OCI-M1 (cell line): ENCODE data around the gene DLK1.

Source experiments
- DNase-seq: peaks from one replicate; lab custom pipeline; 2025; lab: John Stamatoyannopoulos, UW

DLK1 gene

DNA sequence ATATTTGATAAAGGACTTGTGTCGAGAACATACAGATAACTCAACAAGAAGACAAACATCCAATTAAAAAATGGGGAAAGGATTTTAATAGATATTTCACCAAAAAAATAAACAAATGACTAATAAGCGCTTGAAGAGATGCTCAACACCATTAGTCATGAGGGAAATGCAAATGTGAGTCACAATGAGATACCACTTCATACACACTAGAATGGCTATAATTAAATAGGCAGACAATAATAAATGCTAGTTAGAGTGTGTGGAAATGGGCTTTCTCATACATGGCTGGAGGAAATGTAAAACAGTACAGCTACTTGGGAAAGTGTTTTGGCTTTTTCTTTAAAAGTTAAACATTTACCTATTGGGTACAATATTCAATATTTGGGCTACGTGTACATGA lies 34.8 kb downstream of the DLK1 start:
- DNase-seq = peak; percentile 13

DNA sequence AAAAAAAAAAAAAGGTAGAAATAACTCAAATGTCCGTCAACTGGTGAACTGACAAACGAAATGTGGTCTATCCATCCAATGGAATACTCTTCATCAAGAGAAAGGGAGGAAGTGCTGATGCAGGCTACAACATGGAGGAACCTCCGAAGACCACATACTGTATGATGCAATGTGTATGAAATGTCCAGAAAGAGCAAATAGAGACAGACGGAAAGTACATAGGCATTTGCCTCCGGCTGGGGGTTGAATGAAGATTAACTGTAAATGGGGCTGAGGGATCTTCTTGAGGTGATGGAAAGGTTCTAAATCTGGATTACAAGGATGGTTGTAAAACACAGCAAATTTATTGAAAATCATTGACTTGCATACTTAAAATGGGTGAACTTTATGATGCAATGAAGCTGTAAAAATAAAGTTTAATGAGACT lies 35.4 kb downstream of the DLK1 start:
- peak; percentile 76 for DNase-seq

DNA sequence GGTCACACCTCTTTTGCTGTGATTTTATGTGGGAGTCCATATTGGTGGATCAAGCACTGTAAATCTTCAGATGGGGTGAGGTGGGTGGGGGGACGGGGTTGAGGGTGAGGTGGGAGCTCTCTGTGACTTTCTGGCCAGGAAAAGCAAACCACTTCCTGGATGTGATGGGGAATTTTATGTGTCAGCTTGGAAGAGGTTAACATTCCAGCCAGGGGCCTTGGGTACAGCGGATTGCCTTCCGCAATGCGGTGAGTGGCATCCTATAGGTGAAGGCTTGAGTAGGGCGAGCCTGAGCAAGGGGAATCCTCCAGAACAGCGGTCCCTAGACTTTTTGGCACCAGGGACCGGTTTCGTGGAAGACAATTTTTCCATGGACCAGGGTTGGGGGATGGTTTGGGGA lies 36.2 kb downstream of the DLK1 start:
- no peak for DNase-seq

DNA sequence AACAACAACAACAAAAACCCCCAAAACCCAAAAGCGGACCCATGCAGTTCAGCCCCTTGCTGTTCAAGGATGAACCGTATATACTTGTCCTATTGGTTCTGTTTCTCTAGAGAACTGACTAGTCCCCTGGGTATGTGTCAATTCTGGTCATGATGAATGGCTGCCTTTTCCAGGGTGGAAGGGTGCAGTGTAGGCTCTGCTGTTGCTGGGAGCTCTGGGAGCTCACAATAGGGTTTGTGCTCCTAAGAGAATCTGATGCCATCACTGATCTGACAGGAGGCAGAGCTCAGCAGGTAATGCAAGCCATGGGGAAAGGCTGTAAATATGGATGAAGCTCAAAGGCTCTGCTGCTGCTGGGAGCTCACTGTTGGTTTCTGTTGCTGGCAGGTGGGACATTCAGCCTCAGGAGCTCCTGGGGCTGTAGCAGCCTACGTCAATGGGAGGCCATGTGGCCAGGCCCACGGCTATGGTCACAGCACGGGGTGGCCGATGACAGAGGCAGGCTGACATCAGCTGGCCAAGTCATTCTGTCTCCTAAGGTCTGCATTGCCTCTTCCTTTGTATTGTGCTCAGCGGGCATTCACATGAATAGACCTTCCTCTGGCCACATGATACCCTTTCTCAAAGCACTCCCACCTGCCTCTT lies 37.9 kb downstream of the DLK1 start:
- no peak for DNase-seq

DNA sequence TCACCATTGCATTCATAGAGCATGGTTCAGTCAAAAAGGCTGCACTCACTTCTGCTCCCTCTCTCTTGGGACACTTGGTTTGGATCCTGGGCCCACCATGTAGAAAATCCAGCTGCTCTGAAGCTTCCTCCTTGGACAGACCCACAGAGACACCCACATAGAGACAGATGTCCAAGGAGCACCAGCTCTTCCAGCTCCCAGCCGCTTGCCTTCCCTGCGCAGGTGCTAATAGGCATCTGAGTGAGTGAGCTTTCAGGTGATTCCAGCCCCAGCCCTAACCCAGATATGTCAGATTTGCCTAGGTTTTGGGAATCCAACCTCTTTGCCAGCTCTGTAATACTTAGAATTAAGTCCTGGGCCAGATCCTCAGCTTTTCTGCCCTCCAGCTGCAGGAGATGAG lies 38.6 kb downstream of the DLK1 start:
- DNase-seq = no peak

DNA sequence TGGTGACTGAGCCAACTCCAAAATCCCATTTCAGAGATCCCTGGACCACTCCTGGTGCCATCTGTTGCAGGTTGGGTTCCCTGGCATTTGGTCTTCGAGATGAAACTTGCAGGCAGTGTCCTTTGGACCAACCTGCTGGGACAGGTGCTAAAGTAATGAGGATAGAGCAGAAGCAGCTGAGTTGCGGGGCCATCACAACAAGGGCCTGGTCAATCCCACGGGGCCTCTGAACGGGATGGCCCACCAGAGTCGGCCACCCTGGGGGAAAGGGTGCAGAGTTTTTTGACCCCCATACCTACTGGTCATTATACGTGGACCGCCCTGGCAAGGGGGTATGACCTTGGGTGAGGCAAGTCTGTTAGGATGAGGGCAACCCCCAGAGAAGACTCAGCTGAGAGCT lies 39.3 kb downstream of the DLK1 start:
- no peak for DNase-seq

DNA sequence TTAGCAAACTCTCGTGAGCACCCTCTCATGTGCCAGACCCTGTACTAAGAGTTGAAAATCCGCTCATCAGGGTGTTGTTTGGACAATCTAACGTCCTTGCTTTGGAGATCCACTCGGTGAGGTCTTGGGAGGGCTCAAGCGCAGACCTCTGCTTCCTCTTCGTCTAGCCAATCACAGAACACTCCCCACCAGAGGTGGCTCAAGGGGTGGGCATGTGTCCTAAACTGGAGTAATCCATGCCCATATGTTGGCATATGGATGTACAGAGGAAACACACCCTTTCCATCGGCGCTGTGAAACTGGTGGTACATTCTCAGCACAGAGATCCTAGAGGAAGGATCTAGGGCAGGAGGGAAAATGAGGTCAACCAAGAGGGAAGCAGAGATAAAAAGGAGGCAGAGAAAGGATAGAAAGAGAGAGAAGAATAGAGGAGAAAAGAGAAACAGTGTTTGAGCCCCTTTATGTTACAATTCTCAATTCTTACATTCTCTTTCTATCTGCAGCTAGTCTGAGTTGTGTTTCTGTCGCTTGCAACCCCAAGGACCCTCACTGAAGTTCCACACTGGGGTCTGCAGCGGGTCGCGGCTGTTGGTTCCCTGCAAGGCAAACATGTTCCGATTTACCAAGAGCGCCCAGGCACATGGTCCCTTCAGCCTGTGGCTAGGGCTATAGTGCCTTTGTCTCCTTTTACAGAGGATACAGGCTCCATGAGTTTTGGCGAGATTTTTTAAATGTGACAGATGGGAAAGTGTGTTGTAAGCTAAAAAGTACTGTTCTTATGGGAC lies 40.5 kb downstream of the DLK1 start:
- no peak for DNase-seq

DNA sequence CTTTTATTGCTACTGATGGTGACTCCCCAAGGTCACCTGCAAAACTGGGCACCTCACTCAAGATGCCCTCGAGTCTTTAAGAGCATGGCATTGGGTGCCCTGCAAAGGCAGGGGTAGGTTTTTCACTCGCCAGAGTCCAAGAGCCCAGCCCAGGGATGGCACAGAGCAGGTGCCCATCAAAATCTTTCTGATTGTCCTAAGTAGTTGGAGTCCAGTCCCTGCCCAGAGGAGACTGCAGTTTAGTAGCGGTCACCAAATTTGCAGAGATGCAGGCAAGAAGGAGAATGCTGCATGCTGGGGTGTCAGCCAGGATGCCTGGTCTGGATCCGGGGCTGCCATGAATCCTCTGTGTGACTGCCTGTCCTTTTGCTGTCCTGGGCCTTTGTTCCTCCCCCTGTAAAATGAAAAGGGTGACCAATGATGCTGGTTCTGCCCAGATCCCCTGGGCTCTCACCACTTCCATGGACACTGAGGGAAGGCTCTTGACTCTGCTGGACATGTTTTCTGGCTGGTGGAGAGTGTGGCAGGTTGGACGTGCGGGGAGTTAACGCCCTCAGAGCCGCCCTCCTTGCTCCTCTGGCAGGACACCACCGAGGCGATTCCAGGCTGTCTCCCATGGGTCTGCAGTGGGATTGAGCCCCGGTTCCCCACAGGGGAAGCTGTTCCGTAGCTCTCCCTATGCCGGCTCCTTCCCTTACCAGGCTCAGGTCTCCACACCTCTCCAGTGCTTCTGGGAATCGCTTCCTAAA lies 41.3 kb downstream of the DLK1 start:
- DNase-seq = no peak

DNA sequence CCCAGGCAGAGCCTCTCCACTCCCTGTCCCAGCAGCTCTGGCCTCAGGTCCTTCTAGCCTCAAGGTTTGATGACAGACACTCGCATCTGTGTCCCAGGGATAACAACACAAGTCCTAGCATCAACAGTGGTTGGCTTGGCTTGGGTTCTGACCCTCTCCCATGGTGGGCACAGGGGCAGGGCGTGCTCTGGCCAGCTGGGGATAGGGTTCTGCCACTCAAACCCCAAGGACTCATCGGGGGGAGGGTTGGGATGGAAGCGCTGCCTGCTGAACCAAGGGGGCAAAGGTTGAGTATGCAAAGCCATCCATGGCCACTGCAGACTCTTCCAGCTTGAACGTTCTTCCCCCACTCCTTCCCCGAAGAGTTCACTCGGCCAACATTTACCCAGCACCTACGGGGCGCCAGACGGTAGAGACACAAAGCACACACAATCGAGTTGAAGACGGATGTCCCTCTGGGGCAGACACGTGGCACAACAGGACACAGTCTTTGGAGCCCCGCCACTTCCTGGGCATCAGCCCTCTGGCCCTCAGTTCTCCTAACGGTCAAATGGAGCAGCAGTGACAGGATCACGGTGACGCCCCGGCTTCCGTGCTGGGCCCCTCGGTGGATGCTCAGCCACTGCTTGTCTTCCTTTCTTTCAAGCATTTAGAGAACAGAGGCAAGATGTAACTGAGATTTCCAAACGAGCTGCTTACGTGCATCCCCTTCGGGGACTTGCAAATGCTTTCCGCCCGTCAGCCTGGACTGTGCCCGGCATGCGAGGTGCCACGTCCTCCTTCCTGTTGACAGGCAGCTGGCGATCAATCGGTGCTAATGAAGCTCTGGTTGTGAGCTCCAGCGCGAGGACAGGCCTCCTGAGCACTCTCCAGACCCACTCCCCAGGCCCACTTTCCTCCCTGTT lies 42.6 kb downstream of the DLK1 start:
- DNase-seq = no peak

DNA sequence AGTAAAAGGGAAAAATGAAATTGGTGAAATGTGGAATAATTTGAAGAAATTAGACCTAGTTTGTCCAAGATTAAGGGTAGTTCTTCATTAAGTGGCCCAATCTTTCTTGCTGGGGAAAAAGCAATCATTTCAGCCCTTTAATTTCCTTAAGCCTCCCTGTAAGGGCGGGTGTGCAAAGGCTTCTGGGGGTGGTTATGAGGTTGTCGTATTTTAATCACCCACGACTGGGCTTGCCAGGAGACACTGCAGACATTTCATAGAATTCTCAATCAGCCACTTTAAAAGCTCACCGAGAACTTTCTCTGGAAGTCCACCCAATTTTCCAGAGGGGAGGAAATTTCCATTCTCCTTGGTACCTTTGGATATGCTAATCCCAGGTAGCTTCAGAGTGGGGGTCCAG lies 43.4 kb downstream of the DLK1 start:
- no peak for DNase-seq

DNA sequence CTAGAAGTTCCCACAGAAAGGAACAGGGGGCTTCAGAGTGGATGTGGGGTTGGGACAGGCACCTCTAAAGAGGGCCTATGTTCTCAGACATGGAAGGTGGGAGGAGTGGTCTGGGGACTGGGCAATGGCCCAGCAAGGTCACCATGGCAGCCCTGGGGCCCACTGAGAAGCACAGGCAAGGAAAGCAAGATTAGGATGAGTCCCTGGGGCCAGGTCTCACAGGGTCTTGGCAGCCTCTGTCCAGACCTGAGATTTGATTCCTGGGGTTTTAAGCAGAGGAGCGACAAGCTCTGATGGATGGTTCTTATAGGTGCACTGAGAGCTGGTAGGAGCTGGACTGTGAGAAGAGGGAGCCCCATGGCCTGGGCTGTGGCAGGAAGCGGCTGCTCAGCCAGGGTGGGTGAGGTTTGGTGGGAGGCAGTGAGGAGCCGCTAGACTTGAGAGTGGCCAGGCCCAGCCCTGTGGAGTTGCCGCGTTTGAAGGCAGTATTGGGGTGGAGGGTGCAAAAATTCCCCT lies 44.0 kb downstream of the DLK1 start:
- DNase-seq = no peak

DNA sequence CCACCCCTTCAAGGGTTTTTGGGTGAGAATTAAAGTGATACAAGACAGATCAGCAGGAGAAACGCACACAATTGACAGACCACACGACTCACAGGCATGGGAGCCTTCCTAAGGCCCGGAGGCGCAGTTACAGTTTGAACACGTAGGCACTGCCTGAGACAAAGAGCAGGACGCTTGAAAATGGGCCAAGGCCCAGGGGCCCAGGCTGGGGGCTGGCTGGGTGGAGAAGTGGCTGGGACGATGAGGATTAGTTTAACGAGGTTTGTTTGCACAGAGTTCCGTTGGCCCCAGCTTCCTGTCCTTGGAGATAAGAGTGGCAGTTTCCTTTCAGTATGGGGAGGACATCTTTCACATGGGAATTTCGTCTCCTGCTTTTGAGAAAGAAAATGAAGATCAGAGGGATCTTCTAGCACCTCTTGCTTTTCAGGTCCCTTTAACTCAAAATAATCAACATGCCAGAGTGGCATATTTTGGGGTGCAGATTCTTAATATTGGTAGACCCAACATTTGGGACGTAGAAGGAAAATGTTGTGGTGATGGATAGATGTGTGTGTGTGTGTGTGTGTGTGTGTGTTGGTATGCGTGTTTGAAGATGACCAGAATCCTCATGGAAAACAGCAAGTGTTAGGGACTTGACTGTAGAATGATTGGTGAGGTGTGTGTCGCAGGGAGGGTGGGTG lies 44.6 kb downstream of the DLK1 start:
- DNase-seq = no peak

DNA sequence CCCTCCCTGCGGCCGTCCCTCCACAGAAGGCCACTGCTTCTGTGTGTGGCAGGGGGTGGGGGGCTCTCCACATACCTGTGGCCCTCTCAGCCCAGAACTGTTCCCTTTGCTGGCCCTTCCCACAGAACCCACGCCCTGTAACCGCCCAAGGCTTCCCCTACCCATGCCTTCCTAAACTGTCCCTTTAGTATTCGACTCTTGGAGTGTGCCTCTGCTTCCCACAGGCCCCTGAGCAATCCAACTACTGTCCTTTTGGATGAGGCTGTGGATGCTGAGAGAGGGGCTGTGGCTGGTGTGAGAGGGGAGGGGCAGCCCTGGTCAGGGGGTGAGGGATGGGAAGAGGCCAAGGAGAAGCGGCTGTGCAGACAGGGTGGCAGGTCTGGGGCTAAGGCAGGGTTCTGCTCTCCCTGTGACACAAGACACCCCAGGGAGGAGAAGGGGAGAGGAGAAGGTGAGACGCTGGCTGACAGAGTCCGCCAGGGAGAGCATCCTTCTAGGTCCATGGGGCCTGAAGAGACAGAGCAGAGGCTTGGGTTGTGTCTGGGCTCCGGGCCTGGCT lies 46.0 kb downstream of the DLK1 start:
- no peak for DNase-seq

DNA sequence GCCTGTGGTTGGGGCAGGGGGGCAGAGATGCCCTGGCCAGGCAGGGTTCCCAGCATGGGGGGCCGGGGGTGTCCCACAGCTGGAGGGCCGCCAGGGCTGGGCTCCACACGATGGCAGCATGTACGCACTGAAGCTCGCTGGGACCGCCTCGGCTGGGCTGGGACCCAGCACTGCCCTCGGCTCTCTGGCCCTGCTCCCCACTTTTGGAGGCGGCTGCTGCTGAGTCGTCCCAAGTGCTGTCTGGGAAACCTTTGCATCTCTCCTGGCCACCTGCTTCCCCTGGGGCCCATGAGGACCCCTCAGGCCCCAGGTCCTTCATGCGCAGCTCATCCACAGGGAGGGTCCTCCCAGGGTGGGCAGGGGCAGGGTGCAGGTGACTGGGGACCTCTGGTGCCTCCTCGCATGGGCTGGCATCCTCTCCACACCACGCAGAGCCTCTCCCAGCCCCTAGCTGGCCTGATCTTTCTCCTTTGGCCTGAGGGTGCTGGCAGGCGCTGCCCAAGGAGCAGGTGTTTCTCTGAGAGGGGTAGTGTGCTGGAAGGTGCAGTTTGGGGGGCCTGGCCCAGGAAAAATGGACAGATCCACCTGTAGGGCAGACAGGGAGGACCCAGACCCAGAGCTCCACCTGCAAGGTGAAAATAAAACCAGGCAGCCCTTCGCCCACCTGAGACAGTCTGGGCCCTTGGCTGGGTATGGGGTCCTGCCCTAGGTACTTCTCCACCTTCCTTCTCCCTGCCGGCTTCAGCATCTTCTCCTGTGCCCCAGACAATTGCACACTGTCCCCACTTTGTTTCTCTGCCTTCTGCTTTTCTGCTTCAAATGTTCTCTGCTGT lies 46.9 kb downstream of the DLK1 start:
- DNase-seq = no peak

DNA sequence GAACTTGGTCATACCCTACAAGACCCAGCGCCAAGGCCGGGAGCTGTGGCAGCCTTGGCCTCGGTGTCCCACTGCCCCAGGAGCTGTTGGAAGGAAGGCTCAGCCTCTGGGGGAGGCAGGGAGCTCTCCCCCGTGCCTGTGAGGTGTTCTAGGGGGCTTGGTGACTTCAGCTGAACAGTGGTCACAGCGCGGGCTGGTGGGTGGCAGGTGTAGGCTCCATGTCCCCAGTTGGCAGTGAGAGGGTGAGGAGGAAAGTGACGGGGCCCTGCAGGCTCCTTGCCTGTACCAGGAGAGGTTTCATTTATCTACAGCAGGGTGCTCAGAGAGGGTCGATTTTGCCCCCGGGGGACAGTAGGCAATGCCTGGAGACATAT lies 47.5 kb downstream of the DLK1 start:
- DNase-seq = no peak

DNA sequence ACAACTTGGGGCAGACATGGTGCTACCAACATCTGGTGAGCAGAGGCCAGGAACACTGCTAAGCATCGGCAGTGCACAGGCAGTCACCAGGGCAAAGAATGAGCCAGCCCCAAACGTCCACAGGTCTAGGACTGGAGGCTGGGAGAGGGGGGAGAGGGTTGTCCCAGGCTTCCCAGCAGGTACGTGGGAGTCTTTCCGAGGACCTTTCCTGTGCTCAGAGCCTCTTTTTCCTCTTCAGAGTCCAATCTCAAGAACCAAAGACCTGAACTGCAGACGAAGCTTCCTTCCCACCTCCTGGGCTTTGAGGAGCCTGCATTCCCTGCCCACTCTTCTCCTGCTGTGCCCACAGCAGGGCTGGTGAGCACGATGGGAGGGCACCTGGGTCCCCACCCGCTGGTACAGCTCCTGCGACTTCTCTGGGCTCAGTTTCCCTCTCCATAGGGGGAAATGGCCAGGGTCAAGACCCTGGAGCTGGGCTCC lies 48.7 kb downstream of the DLK1 start:
- no peak for DNase-seq

DNA sequence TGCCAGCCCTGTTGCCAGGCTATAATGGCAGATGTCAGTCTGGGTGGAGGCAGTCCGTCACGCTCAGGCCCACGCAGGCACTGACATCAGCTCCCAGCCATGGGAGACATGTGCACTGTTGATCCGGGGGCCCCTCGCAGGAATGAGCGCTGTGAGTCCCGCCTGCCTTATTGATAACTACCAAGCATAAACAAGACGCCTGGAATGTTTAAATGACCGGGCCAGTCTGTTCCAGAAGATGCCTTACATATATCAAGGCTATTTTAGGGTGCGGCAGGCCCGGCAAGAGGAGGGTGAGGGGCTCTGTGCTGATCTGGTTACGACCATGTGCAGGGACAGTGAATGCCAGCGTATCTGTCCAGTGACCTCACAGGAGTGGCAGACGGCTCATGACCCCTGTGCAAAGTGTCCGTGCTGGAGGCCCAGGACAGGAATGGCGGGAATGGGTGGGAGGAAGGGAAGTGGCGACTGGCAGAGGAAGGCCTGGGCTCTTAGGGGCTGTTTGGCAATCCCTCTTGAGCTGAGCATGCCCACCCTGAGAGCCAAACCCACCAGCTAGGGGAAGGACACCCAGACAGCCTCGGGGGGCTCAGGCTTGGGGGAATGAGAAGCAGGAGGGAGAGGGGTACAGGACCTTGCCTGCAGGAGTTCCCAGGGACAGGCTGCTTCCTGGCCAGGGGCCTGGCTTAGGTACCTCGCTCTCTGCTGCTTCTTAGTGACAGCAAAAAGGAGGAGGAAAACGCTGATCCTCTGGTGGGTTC lies 49.3 kb downstream of the DLK1 start:
- no peak for DNase-seq

DNA sequence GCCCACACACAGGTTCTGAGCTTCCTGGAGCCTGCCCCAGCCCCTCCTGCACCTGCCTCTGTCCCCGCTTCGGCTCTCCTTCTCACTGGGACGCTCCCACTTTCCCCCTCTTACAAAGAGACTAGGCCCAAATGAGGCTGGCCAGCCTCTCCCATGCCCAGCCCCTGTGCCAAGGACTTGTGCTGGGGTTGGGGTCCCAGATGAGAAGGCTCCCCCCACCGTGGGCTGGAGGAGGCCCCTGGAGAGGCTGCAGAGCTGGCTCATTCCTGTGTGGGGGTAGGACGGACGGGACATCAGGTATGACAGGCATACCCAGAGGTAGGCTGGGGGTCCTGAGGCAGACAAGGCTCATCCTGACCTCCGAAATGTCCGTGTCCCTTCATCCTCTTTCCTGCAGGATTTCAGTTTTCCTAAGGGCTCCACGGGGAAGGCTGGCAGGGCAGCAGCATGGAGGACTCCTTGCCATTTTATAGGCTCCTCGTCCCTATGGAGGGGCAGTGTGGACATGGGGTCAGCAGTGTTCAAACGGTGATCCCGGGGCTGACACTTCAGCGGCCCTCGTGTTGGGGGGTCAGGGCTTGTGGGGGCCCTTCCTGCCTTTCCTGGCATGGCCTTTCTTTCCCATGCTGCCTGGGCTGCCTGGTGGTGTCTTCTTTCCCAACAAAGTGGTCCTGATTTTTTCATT lies 50.1 kb downstream of the DLK1 start:
- DNase-seq = no peak
